SK-N-SH treated with all-trans-retinoic acid at 6 μM for 48 hours (cell line): ENCODE results near the gene CLMN.

Experiments
- ATAC-seq: fragments of 200-7000 bp; cut with Tn5 transposase; 3 replicates; pipeline ENCODE4 v1.9.1; 2020; ENCODE audit warnings: mild to moderate bottlenecking, moderate library complexity
- ARNTL ChIP-seq: fragments of 450-650 bp; formaldehyde crosslinking; IDR thresholded peaks from 2 replicates; pipeline ENCODE4 v1.5.0; 2020; ENCODE audit warnings: low read depth, mild to moderate bottlenecking, moderate library complexity, borderline replicate concordance
- BACH2 ChIP-seq: fragments of 250-450 bp; sonication (Bioruptor Pico); IDR thresholded peaks from 2 replicates; pipeline ENCODE4 v1.9.0; 2021; ENCODE audit warnings: mild to moderate bottlenecking, borderline replicate concordance
- CREB5 ChIP-seq: fragments of 250-450 bp; sonication (Bioruptor Pico); IDR thresholded peaks from 2 replicates; pipeline ENCODE4 v1.5.1; 2020; ENCODE audit warnings: low read depth, mild to moderate bottlenecking, moderate library complexity
- CSDC2 ChIP-seq: fragments of 250-450 bp; sonication (Bioruptor Pico); IDR thresholded peaks from 2 replicates; pipeline ENCODE4 v1.5.0; 2020; ENCODE audit warnings: mild to moderate bottlenecking, moderate library complexity
- CSRNP3 ChIP-seq: fragments of 250-450 bp; sonication (Bioruptor Pico); IDR thresholded peaks from 2 replicates; pipeline ENCODE4 v1.5.1; 2021; ENCODE audit warnings: mild to moderate bottlenecking, moderate library complexity
- ESRRG ChIP-seq: fragments of 250-450 bp; sonication (Bioruptor Pico); IDR thresholded peaks from 2 replicates; pipeline ENCODE4 v1.6.1; 2021; ENCODE audit warnings: mild to moderate bottlenecking
- GLIS3 ChIP-seq: fragments of 250-450 bp; sonication (Bioruptor Pico); IDR thresholded peaks from 2 replicates; pipeline ENCODE4 v1.5.0; 2020; ENCODE audit warnings: mild to moderate bottlenecking, moderate library complexity
- ISL1 ChIP-seq: fragments of 250-450 bp; sonication (Bioruptor Pico); IDR thresholded peaks from 2 replicates; pipeline ENCODE4 v2.1.2; 2022; ENCODE audit warnings: mild to moderate bottlenecking, moderate library complexity
- OSR1 ChIP-seq: fragments of 250-450 bp; sonication (Bioruptor Pico); IDR thresholded peaks from 2 replicates; pipeline ENCODE4 v1.8.0; 2022; ENCODE audit warnings: moderate library complexity, mild to moderate bottlenecking, inconsistent platforms
- PATZ1 ChIP-seq: fragments of 250-450 bp; sonication (Bioruptor Pico); IDR thresholded peaks from 2 replicates; pipeline ENCODE4 v1.8.0; 2020; ENCODE audit warnings: mild to moderate bottlenecking, moderate library complexity, borderline replicate concordance
- PPARA ChIP-seq: fragments of 250-450 bp; sonication (Bioruptor Pico); IDR thresholded peaks from 2 replicates; pipeline ENCODE4 v1.5.0; 2020; ENCODE audit warnings: mild to moderate bottlenecking, borderline replicate concordance
- RARB ChIP-seq: fragments of 250-450 bp; sonication (Bioruptor Pico); IDR thresholded peaks from 2 replicates; pipeline ENCODE4 v1.8.0; 2021; ENCODE audit warnings: mild to moderate bottlenecking, moderate library complexity
- SNAI2 ChIP-seq: fragments of 250-450 bp; sonication (Bioruptor Pico); IDR thresholded peaks from 2 replicates; pipeline ENCODE4 v1.5.0; 2020; ENCODE audit warnings: mild to moderate bottlenecking, moderate library complexity
- TCF4 ChIP-seq: fragments of 250-450 bp; sonication (Bioruptor Pico); IDR thresholded peaks from 2 replicates; pipeline ENCODE4 v1.8.0; 2021; ENCODE audit warnings: mild to moderate bottlenecking, moderate library complexity, borderline replicate concordance
- TOX ChIP-seq: fragments of 250-450 bp; sonication (Bioruptor Pico); IDR thresholded peaks from 2 replicates; pipeline ENCODE4 v1.8.0; 2021; ENCODE audit warnings: mild to moderate bottlenecking, moderate library complexity, borderline replicate concordance
- TSHZ2 ChIP-seq: fragments of 250-450 bp; sonication (Bioruptor Pico); IDR thresholded peaks from 2 replicates; pipeline ENCODE4 v1.5.0; 2020; ENCODE audit warnings: mild to moderate bottlenecking, moderate library complexity
- ZC3H10 ChIP-seq: fragments of 250-450 bp; sonication (Bioruptor Pico); IDR thresholded peaks from 2 replicates; pipeline ENCODE4 v1.5.1; 2021; ENCODE audit warnings: mild to moderate bottlenecking, moderate library complexity
- ZFP3 ChIP-seq: fragments of 250-450 bp; sonication (Bioruptor Pico); IDR thresholded peaks from 2 replicates; pipeline ENCODE4 v1.5.0; 2020; ENCODE audit warnings: mild to moderate bottlenecking, moderate library complexity
- ZFP30 ChIP-seq: fragments of 450-650 bp; formaldehyde crosslinking; IDR thresholded peaks from 2 replicates; pipeline ENCODE4 v1.5.0; 2022; ENCODE audit warnings: mild to moderate bottlenecking, moderate library complexity
- ZNF565 ChIP-seq: fragments of 450-650 bp; formaldehyde crosslinking; conservative IDR thresholded peaks from 2 replicates; pipeline ENCODE4 v1.5.0; 2020; ENCODE audit warnings: low read depth, mild to moderate bottlenecking, moderate library complexity
- ZNF8 ChIP-seq: fragments of 450-650 bp; formaldehyde crosslinking; IDR thresholded peaks from 2 replicates; pipeline ENCODE4 v1.5.0; 2020; ENCODE audit warnings: mild to moderate bottlenecking, moderate library complexity

Gene CLMN

GRCh38 chr14:95300002-95300696 lies 19.6 kb downstream of the CLMN start (continued):
- no peak for TF ChIP-seq CREB5 (CRISPR knock-in tag)
- TF ChIP-seq ZNF8 (CRISPR knock-in tag): no peak
- no peak for TF ChIP-seq ZFP3 (CRISPR knock-in tag)
- no peak for TF ChIP-seq CSRNP3 (CRISPR knock-in tag)
- no peak for TF ChIP-seq PATZ1
- no peak for TF ChIP-seq RARB (CRISPR knock-in tag)

- no peak for ATAC-seq
- TF ChIP-seq PPARA: no peak
- no peak for TF ChIP-seq ARNTL (CRISPR knock-in tag)
- no peak for TF ChIP-seq GLIS3 (CRISPR knock-in tag)
- TF ChIP-seq CSRNP3 (CRISPR knock-in tag): no peak
- TF ChIP-seq ZNF8 (CRISPR knock-in tag): no peak
- TF ChIP-seq TSHZ2: no peak
- no peak for TF ChIP-seq TCF4 (CRISPR knock-in tag)
- no peak for TF ChIP-seq ZFP3 (CRISPR knock-in tag)
- no peak for TF ChIP-seq ZFP30 (CRISPR knock-in tag)
- no peak for TF ChIP-seq SNAI2 (CRISPR knock-in tag)
Observed at GRCh38 chr14:95299271-95299670, 20.4 kb downstream of the CLMN start.

GRCh38 chr14:95297832-95298231 lies 21.9 kb downstream of the CLMN start:
- no peak for ATAC-seq
- TF ChIP-seq ESRRG (CRISPR knock-in tag) (no peak), BACH2 (CRISPR knock-in tag) (no peak), PATZ1 (no peak), PPARA (no peak), CREB5 (CRISPR knock-in tag) (no peak), RARB (CRISPR knock-in tag) (no peak), TSHZ2 (no peak), SNAI2 (CRISPR knock-in tag) (no peak), TCF4 (CRISPR knock-in tag) (no peak), OSR1 (CRISPR knock-in tag) (no peak), ZC3H10 (CRISPR knock-in tag) (no peak), CSDC2 (no peak), ISL1 (no peak), ZFP3 (CRISPR knock-in tag) (no peak), TOX (no peak), ZNF565 (no peak)
